OCI-LY7 (cell line): Measurements from ENCODE around the gene SYNGR3.

ENCODE experiments used
- CTCF ChIP-seq: fragments of 200-600 bp; sonication (generic); conservative IDR thresholded peaks from 2 replicates; pipeline ENCODE4 v1.5.1; 2014; ENCODE audit warnings: mild to moderate bottlenecking, antibody characterized with exemption, low read length, moderate library complexity, mixed read lengths
- EZH2phosphoT487 ChIP-seq: fragments of 200-600 bp; sonication (generic); IDR thresholded peaks from 2 replicates; pipeline ENCODE4 v1.6.1; 2018; ENCODE audit warnings: low read depth, borderline replicate concordance, mild to moderate bottlenecking, mixed run types, antibody characterized with exemption, low read length, moderate library complexity, mixed read lengths

- TF ChIP-seq CTCF, result no peak
- no peak for TF ChIP-seq EZH2phosphoT487
Observed at GRCh38 chr16:2001035-2001434, 11.3 kb downstream of the SYNGR3 start.
